Fibroblast of pulmonary artery (primary cell): ENCODE measurements around the gene ZNF532.

ENCODE experiments used
- DNase-seq: peaks from one replicate; pipeline ENCODE4 v3.0.0-alpha.2; 2010; ENCODE audit warnings: low read depth
- H3K4me3 ChIP-seq: replicated peaks from 2 replicates; pipeline ENCODE4 v1.5.1; 2011; ENCODE audit warnings: low read depth, mild to moderate bottlenecking, control low read depth, low read length, moderate library complexity
- TF ChIP-seq, protein P1 (sequence below): IDR thresholded peaks from 2 replicates; pipeline ENCODE4 v1.5.1; 2011; ENCODE audit warnings: mild to moderate bottlenecking, control low read depth, low read length, inconsistent platforms; ENCODE audit errors: missing control alignments

Gene ZNF532

DNA sequence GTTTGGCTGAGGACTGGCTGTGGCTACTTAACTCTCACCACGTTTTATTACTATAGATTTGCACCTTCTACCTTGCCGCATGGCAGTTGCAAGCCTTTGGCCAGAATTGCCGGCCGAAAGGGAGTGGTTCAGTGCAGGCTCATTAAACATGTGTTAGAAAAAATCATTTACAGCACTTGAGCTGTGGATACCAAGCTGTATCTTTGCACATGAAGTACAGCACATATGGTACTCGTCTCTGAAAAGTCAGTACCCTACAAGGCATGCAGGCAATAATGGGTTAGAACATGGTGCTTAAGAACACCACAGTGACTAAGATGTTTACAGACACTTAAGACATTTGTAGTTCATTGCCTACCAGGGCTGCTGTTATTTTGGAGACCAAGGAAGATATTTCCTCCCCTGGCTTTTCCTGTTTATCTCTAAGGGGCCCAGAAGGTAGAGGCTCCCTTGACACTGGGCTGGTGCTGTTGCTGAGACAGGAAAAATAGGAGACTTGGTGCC, 103.1 kb downstream of the ZNF532 start:
- DNase-seq: peak; percentile 18
- H3K4me3 ChIP-seq: no peak overlapping the region
- TF ChIP-seq, protein P1, sequence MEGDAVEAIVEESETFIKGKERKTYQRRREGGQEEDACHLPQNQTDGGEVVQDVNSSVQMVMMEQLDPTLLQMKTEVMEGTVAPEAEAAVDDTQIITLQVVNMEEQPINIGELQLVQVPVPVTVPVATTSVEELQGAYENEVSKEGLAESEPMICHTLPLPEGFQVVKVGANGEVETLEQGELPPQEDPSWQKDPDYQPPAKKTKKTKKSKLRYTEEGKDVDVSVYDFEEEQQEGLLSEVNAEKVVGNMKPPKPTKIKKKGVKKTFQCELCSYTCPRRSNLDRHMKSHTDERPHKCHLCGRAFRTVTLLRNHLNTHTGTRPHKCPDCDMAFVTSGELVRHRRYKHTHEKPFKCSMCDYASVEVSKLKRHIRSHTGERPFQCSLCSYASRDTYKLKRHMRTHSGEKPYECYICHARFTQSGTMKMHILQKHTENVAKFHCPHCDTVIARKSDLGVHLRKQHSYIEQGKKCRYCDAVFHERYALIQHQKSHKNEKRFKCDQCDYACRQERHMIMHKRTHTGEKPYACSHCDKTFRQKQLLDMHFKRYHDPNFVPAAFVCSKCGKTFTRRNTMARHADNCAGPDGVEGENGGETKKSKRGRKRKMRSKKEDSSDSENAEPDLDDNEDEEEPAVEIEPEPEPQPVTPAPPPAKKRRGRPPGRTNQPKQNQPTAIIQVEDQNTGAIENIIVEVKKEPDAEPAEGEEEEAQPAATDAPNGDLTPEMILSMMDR: no peak

DNA sequence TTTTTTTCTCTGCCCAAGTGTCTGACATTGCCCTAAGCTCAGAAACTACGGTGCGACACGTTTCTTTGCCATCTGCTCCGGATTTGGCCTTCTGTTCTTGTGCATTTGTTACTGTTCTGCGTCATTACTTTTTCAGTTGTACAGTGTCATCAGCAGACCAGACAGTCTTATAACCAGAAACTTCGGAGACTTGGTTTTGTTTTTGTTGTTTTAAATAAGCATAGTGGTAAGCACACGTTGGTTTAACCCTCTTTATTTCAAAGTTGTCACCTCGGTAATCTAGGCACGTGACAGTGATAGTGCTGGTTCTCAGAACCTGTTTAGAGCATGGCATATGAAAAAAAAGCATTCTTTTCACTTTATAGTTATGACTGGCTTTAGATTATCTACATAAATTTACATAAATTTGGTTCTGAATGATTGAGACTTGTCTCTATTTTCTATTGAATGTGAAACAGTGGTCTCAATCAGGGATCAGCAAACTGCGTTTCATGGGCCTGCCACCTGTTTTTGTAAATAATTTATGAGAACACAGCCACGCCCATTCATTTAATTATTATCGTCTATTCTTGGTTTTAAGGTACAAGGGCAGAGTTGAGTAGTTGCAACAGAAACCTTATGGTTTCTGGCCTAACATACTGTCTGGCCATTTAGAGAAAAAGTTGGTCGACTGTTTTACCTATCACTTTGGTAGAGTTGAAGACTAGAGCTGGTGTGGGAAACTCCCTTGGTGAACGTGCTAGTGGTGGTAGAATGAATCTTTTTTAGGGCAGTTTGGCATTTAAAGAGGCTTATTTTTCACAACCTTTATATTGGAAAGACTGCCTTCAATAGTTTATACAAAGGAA, 106.5 kb downstream of the ZNF532 start:
- no peak for DNase-seq
- no peak overlapping the region for H3K4me3 ChIP-seq
- TF ChIP-seq, protein P1: no peak

DNA sequence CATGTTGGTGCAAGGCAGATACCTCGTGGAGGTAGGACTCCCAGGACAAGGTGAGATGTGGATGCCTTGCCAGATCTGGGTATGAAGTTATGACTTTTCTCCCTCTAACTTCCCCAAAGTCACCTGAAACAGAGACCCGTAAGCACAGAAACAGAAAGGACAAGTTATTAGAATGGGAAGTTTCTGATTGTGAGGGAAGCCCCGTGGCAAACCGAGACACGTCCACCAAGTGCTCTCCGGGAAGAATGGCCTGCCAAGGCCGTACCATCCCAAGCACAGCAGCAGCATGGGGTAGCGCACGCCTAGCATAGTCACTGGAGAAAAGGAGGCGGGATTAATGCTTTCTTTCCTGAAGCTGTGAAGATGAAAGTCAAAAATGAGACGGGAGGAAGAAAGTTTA, 110.6 kb downstream of the ZNF532 start:
- TF ChIP-seq, protein P1: no peak
- no peak overlapping the region for H3K4me3 ChIP-seq
- DNase-seq: no peak

DNA sequence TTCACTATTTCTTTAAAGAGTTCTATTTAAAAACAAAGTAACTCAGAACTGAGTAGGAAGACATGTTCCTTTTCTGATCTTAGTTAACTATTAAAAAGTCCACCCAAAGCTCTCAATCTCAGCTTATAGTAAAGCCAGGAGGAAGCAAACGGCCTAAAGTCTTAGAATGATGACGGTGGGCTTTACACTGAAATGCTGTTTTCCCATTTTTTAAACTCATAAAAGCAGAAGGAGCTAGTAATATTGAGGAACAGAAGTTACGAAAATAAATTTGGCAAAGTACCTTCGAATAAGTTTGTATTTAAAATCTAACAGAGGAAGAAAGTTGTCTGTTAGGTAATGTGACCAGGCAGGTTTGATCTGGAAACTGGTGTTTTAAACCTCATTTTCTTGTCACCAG, 111.1 kb downstream of the ZNF532 start:
- TF ChIP-seq, protein P1: no peak
- no peak overlapping the region for H3K4me3 ChIP-seq
- DNase-seq: no peak

DNA sequence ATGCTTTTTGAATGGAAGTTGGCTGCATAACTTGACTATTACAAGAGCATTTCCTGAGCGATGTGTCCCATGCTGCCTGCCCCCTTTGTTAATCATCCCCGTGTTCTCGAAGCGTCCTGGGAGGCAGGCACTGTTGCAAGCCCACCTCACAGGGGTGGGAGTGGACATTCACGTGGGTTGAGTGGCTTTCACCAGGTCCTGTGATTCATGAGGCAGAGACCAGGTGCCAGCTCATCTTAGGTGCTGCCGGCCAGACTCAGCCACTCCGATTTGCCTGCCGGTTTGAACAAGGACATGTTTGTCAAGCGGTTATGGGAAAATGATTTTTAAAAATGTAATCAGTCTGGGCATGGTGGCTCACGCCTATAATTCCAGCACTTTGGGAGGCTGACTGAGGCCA, 112.5 kb downstream of the ZNF532 start:
- TF ChIP-seq, protein P1: no peak
- no peak overlapping the region for H3K4me3 ChIP-seq
- peak; percentile 67 for DNase-seq

DNA sequence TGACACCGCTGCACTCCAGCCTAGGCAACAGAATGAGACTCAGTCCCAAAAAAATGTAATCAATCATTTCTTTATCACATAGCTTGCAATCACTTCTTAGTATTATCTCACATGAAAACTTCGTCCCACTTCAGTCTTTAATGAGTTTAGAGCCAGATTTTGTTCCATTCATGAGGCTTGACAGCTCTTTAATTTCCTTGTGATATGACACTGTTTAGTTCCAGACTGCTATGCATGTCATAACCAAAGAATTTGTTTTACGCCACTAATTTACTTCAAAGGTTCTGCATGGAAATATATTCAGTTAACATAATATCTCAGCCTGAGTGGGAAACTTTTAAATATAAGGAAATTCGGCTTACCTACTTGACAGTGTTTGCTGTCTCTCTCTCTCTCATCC, 113.1 kb downstream of the ZNF532 start:
- peak; percentile 41 for DNase-seq
- TF ChIP-seq, protein P1: no peak
- no peak overlapping the region for H3K4me3 ChIP-seq

DNA sequence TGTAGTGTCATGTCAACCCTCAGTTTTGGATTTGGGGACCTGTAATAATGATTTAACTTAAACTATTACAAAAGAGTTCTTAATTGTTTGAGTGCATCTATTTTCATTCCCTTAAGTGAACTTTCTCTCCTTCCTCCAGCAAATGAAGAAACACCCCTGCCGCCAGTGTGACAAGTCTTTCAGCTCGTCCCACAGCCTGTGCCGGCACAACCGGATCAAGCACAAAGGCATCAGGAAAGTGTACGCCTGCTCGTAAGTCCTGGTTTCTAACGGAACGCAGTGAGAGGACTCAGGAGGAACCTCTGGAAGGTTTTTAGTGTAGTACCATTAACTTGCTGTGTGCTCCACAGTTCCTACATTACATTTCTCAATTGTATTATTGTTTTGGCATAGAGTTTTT, 114.2 kb downstream of the ZNF532 start:
- no peak for DNase-seq
- no peak overlapping the region for H3K4me3 ChIP-seq
- TF ChIP-seq, protein P1: no peak
